GM18526 (cell line): Measurements from ENCODE around the gene GNL2.

Experiments used
- POLR2A ChIP-seq: IDR thresholded peaks from 3 replicates; pipeline ENCODE4 v1.6.1; 2011; ENCODE audit not compliant: insufficient read length; ENCODE audit errors: extremely low read depth

The GNL2 gene

GRCh38 chr1:37595440-37596181 is at the start of gene GNL2:
TSS of gene GNL2 (minus strand) at chr1:37595937. CDS start at chr1:37595822, 115 bp downstream.
- TF ChIP-seq POLR2A: peak; percentile 92

- TF ChIP-seq POLR2A: no peak
Measured at GRCh38 chr1:37641059-37641458, 45.3 kb upstream of the GNL2 start.

DNA sequence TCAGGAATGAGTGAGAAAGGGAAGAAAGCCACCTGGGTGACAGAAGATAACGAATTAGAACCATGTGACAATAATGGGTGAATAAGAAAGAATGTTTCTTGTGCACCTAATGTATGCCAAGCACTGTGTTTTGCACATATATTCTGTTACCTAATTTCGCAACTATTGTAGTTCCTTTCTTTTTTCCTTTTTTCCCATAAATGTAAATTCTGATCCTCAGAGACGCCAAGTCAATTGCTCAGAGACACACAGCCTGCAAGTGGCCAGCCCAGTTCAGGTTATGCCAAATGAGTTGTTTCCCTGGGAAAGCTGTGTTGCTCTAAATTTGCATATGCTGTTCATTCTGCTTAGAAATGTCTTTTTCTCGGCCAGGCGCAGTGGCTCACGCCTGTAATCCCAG is 40.7 kb upstream of the GNL2 start:
- no peak for TF ChIP-seq POLR2A

DNA sequence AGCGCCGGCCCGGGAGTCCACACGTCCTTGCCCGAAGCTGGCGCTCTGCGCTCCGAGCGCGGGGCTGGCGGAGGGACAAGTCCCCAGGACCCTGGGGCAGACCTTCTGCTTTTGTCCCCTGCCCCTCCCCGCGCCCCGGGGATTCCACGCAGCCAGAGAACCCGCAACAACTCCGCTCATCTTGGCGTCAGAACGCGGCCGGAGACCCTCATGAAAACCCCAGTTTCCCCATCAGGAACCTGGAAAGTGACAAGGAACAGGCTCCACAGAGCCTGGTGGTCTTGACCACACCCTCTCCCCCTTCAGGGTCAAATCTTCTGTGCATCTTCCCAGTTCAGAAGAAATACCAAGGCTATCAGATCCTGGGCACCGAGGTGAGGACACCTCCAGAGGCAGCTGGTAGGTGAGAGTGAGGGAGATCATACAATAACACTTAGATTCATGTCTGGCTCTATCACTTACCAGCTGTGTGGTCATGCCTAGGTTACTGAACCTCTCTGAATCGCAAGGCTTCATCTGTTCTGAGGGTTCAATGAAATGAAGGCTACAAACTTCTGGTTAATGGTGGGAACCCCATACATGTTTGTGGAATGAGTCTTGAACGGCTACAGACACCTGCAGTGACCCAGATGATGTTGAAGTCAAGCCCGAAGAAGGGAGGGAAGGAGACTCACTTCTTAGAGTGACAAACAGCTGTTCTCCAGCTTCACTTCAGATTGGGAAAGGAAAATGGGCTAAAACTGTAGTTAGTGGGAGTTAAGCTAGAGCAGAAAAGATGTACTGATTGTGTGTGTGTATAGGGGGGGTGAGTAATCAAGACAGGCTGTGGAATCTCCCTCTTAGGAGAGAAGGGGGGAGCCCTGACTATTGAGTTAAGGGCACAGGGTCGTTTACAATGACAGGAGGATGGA is 39.5 kb upstream of the GNL2 start:
- no peak for TF ChIP-seq POLR2A

DNA sequence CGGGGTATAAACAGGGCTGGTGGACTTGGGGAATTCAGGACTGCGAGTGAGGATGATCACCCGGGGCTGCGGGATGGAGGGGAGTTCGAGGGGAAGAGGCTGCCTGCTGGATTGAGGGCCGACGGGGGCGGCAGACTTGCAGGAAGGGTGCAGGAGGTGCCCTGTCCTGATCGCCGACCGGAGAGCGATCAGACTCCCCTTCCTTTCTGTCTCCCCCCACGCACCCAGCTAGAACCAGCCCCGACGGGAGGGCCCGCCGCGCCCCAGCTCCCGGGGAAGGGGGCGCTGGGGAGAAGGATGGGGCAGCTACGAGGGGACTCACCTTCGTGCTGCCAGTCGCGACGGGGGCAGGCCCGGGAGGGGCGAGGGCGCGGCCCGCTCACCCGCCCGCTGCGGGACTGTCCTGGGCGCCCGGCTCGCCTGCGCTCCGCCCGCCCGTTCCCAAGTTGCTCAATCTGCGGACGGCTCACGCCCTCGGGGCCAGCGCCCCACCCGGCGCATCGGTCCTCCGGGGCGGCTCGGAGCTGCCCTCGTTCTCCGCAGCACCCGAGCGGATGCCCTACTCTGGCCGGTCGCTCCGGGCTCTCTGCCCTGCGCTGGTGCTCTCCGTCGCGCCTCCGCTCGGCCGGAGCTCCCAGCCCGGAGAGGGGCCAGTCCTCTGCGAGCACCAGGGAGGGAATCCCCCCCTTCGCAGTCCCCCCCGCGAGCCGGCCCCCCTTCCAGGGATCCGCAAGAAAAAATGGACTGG is 38.7 kb upstream of the GNL2 start, which contains the start of gene RSPO1:
RSPO1 (minus strand) TSS at position 649 of the 748 bp plus-strand sequence. CDS start 5,231 bp downstream, outside the sequence.
- no peak for TF ChIP-seq POLR2A

- TF ChIP-seq POLR2A: no peak
Measured at GRCh38 chr1:37633938-37634243, 38.2 kb upstream of the GNL2 start.

DNA sequence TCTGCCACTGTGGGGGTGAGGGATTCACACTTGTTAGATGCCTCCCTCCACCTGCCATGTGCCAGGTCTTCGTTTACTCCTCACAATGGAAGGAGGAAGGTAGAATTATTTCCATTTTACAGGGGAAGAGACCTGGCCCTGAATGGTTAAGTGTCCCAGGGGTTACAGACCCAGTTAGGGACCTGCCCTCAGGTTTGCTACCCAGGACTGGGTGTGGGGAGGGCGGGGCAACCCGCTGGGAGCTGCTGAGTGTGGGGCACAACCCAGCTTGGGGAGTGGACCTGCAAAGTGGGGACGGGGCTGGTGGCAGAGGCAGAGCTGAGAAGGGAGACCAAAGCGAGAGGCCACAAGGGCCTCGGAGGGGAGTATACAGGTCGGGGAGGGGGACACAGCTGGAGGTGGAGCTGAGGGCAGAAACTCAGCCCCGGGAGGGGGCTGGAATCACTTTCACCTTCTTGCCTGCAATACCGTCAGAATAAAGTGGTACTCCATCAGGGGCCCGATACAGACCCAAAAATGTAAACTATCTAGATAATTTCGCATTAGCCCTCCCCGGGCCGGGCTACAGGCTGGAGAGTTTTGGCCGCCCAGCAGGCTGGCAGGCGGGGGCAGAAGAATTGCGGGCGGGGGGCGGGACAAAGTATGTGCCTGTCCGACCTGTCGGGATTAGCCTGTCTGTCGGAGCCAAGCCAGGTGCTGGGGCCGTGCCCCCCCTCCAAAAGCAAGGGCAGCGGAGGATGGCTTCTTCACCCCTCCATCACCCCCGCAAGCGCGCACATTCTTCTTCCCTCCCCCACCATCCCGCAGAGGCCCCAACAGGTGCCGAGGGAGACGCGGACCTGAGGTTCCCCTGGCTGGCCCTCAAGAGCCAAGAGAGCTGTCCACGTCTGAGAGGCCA is 37.6 kb upstream of the GNL2 start:
- no peak for TF ChIP-seq POLR2A

DNA sequence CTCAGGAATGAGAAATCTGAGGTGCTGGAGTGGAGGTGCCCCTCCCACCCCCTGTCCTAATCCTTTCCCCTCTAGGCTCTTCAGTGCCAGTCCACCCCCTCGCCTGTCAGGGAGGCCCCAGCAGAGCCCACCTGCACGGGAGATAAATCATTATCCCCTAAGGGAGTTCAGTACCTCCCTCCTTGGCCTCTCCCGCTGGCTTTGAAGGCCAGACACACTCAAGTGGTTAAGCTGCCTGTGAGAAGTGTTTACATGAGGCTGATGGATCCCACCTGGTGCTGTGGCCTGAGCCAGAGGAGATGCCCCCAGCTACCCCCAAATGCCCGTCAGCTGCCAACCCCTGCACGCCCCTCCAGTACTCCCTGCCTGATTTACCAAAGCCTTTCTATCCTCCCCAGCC is 35.3 kb upstream of the GNL2 start:
- TF ChIP-seq POLR2A: no peak

DNA sequence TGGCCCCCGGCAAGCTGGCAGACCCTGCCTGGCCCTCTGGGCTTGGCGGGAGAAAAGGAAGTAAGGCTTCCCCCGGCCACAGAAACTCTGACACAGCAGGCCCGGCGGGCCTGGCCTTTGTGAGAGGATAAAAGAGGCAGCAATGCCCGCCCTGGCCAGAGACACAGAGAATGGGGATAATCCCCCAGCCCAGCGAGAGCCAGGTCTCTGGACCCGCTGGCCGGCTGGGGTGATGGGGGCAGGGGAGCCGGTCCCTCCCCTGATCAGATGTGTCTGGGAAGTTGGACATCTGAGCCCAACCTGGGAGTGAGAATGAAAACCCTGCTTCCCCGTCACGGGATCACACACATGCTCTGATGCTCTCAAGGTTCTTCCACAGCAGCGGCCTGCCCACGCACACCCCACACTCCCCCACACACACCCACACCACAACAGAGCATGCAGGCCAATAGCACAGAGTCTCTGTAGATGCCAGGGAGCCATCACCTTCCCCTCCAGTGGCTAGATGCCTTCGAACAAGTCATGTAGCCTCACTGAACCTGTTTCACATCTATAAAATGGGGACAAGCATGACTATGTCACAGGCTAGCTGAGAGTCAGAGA is 34.8 kb upstream of the GNL2 start:
- no peak for TF ChIP-seq POLR2A

- no peak for TF ChIP-seq POLR2A
Measured at GRCh38 chr1:37629726-37630425, 34.1 kb upstream of the GNL2 start.

GRCh38 chr1:37629008-37629407 is 33.3 kb upstream of the GNL2 start:
- TF ChIP-seq POLR2A: no peak

GRCh38 chr1:37628026-37628556 is 32.4 kb upstream of the GNL2 start:
- TF ChIP-seq POLR2A: no peak

DNA sequence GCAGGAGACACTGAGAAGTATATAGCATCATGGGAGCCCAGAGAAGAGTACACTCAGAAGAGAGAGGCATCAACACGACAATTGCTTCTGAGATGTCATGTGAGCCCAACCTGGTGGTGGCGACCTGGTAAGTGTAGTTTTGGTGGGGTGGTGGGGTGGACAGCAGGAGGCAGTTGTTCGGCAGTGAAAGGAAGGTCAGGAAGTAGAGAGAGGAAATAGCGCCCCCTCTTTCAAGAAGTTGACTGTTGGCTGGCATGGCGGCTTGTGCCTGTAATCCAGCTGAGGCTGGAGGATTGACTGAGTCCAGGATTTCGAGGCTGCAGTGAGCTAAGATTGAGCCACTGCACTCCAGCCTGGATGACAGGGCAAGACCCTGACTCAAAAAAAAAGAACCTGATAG is 26.4 kb upstream of the GNL2 start:
- TF ChIP-seq POLR2A: no peak

- no peak for TF ChIP-seq POLR2A
Measured at GRCh38 chr1:37621326-37621870, 25.7 kb upstream of the GNL2 start.
